Measurements from ENCODE around the gene CTDSP2.
"Not testable (repeated sequence)": the region's sequence is repeated elsewhere in the genome, so short reads cannot be mapped to it uniquely, and the experiment has no call there.

The CTDSP2 gene

DNA sequence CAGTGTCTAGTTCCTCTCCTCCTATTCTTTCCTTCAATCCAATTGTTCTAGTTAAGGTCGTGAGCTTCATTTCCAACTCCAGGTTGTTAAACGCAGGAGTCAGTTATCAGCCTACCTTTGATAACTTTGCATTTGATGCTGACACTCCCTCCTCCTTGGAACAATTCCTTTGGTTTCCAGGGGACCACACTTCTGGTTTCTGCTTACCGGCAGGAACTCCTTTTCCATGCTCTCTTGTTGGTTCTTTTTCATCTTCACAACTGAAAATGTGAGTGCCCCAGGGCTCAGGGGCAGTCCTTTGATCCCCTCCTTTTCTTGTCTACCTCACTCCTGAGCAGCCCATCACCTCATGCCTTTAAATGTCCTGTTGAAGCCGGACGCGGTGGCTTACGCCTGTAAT lies 69.2 kb downstream of the CTDSP2 start:
- no peak for DNase-seq

DNA sequence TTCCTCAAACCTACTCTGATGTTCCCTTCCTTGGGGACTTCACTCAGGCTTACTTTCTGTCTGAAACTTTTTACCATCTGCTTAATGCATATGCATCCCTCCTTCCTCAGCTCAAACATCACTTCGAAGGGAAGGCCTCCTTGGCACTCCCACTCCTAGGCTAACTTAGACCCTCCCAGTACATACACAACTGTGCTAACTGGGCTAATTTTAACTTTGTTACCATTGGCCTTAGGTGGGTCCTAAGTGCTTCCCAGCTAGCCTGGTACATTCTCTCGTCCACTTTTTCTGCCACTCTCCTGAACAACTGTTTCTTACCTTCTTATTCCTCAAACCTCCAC lies 70.3 kb downstream of the CTDSP2 start:
- DNase-seq, result no peak

DNA sequence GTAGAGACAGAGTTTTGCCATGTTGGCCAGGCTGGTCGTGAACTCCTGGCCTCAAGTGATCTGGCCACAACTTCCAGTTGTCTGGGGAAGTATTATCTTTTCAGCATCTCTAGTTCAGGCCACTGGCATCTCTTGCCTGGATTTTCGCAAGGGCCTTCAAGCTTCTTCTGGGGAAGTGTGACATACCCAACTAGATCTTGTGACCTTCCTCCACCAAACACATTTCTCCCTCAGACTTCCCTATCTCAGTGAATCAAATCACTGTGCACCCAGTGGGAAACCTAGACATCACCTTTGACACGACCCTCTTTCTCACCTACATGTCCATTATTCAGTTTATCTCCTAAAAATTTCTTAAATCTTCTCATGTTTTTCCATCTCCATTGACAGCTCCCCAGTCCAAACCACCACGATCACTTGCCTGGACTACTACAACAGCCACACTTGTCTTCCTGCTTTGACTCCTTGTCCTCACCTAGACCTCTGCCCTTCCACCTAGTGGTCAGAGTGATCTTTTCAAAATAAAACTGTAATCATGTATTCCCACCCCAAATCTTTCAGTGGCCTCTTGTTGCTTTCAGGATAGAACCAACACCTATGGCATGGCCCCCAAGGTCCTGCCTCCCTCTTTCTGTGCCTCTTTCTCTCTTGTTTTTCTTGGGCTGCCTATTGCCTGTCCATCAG lies 70.8 kb downstream of the CTDSP2 start:
- DNase-seq, result no peak

DNA sequence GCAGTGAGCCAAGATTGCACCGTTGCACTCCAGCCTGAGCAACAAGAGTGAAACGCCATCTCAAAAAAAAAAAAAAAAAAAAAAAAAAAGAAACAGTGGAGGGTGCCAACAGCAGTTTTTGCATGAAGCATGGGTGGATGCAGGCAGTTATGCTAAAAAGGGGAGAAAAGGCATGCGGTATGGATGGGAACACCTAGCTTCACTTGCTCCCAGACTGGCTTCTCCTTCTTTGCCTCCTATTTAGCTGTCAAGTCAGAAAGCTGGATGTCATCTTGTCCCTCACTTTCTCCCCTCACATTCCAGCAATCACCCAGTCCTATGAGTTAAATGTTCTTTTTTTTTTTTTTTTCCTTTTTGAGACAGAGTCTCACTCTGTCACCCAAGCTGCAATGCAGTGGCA lies 71.5 kb downstream of the CTDSP2 start:
- DNase-seq, result no peak

DNA sequence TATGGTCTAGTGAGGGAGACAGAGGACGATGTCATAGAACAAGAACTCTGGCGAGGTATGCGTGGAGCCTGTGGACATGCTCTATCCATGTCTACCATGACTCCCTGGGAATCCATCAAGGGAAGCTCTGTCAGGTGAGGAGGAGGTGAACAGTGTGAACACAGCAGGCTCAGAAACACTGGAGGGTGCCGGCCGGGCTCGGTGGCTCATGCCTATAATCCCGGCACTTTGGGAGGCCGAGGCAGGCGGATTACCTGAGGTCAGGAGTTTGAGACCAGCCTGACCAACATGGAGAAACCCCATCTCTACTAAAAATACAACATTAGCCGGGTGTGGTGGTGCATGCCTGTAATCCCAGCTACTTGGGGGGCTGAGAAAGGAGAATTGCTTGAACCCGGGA lies 71.9 kb downstream of the CTDSP2 start:
- not testable (repeated sequence) for DNase-seq

DNA sequence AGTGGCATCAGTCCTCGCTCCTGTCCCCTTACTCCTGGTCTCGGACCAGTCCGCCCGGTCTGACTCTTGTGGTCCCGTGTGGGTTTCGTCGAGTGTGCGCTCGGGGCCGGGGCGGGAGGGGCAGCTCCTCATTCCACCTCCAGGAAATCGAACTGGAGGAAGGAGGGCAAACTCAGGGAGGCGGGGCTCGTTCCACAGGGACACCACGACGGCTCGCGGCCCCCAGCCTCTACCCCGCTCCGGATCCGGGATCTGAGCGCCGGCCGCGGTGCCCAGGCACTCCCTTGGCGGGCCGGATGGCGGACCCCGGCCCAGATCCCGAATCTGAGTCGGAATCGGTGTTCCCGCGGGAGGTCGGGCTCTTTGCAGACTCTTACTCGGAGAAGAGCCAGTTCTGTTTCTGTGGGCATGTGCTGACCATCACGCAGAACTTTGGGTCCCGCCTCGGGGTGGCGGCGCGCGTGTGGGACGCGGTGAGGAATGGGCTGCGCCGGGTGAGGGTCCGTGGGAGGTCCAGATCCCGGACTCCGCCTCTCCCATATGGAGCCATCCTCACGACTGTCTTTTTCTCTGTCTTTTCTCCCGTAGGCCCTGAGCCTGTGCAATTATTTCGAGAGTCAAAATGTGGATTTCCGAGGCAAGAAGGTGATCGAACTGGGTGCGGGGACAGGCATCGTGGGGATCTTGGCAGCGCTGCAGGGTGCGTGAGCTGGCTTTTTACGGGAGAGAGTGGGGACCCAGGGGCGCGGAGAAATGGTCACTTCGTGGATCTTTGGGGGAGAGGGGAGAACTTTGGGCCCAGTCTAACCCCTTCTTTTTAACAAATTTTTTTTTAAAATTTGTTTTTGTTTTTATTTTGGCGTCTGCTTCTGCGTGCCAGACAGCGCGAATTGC lies 73.9 kb downstream of the CTDSP2 start, which contains the start of gene EEF1AKMT3:
TSS of gene EEF1AKMT3 (plus strand) at position 186 of the 894 bp plus-strand sequence. CDS start at position 297, 111 bp downstream.
- peak; percentile 70 for DNase-seq

DNA sequence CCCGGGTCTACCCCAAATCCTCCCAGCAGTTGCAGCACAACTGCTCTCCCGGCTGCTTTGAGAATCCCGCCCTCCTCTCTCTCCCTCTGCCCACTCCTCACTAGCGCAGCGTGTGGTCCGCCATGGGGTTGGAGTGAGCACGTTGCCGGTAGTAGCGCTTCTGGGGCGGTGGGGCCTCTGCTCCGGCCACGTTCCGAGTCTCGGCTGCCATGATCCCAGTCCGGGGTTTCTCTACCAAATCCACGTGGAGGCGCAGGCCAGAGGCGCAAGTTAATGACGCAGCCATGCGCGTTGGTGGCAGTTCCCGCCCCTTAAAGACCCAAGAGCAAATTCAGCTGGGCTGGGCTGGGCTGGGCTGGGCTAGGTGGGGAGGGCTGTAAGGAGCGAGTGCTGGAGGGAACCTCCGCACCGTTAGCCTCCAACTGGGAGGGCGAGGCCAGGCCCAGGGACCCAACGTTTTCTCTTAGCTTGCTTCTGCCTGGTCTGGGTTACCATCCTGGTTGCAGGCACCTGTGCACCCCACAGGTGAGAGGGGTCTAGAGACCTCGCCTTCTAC lies 74.6 kb downstream of the CTDSP2 start, which contains the start of gene METTL1:
TSS of gene METTL1 (minus strand) at position 233 of the 556 bp plus-strand sequence. CDS start at position 211, 22 bp downstream.
- peak; percentile 99 for DNase-seq

DNA sequence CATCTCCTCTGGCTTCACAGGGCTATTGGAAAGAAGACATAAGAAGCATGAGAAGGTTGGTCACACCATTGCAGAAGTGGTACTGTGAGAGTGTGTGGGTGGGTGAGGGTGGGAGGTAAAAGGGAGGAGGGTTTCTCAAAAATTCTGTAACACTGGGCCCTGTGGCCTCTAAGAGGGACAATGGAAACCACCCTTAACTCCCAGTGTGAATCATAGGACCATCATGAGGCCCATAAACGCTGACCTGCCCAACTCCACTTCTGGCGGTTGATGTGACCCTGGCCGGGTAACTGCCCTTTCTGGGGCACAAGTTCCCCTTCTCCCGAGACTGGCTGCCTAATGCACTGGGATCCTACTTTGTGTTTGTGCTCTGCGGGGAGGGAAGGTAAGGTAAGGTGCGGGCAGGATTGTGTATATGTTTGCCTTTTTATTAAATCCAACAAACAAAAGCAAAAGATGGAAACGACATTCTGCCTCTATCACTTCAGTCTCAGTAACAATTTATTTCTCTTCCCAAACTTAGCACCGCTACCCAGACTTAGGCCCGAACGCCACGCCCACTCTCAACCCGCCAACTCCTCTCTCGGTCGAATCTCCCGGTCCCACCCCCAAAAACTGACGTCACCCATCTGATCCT lies 75.2 kb downstream of the CTDSP2 start:
- peak; percentile 92 for DNase-seq

DNA sequence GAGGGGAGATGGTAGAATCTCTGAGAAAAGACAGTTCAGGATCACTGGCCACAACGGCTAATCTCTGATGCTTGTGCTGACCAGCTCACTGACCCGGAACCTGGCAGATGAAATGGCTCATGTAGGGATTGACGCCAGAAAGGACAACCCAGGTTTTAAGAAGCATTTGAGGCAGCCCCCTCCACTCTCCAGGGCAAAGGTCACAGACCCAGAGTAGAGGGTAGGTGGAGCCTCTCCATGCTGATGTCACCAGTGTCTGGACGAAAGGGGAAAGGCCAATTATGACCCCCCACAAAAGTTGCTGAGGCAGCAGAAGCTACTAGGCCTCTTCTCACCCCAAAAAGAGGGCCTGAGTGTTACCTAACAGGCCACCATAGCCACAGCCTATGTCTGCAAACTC lies 75.8 kb downstream of the CTDSP2 start:
- no peak for DNase-seq

All from NCI-H510A (cell line).